ENCODE results near the gene SLC30A1.

DNA sequence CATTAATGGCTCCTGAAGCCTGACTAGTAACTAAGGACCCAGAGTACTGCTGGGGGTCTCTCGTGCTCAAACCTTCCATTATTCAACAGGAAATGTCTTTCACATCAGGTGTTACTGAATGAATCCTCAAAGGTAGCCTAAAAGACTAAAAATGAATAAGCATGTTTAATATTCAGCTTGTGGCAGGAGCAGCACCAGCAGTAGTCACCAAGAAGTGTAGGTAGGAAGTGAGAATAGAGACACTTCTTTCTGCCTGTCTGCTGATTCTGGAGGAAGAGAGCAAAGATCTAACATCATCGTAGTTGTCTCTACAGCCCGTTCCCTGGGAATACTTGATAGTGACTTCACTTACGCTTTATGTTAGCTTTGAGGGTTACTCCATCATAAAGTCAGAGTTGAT lies 7.6 kb upstream of the SLC30A1 start:
- TF ChIP-seq, protein P1, sequence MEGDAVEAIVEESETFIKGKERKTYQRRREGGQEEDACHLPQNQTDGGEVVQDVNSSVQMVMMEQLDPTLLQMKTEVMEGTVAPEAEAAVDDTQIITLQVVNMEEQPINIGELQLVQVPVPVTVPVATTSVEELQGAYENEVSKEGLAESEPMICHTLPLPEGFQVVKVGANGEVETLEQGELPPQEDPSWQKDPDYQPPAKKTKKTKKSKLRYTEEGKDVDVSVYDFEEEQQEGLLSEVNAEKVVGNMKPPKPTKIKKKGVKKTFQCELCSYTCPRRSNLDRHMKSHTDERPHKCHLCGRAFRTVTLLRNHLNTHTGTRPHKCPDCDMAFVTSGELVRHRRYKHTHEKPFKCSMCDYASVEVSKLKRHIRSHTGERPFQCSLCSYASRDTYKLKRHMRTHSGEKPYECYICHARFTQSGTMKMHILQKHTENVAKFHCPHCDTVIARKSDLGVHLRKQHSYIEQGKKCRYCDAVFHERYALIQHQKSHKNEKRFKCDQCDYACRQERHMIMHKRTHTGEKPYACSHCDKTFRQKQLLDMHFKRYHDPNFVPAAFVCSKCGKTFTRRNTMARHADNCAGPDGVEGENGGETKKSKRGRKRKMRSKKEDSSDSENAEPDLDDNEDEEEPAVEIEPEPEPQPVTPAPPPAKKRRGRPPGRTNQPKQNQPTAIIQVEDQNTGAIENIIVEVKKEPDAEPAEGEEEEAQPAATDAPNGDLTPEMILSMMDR (IDR thresholded peaks at IDR 0.05), result no peak
- no peak for TF ChIP-seq POLR2A (IDR thresholded peaks at IDR 0.05)

All from uterus (tissue), 2 donors.